Right lobe of liver (tissue), 6 donors: Measurements from ENCODE around the gene ARSB. TPM values are rescaled to one million over a fixed set of nuclear protein-coding genes. Genes with fewer than 3 reads are reported as not detected.

Source experiments
- ATAC-seq, 4 donors: fragments of 200-7000 bp; cut with Tn5 transposase; one replicate each; pipeline ENCODE4 v1.9.1; 2020; ENCODE audit warnings: mild to moderate bottlenecking in 4 of 4, moderate library complexity in 4 of 4
- DNase-seq, 3 donors: peaks; one replicate each; pipeline ENCODE4 v3.0.0-alpha.2; 2020
- H3K27ac ChIP-seq, 3 donors: fragments of 200-600 bp; one replicate each; pipeline ENCODE4 v1.8.0; 2022
- H3K27me3 ChIP-seq, 2 donors: fragments of 200-600 bp; one replicate each; pipeline ENCODE4 v1.8.0; 2022
- H3K36me3 ChIP-seq, 4 donors: fragments of 200-600 bp; sonication (generic) in 1 of 4; one replicate each; pipeline versions ENCODE4 v1.5.1 to v1.8.0; 2017 to 2022; ENCODE audit warnings: control low read depth in 1 of 4
- H3K4me1 ChIP-seq, 4 donors: fragments of 200-600 bp; sonication (generic) in 1 of 4; one replicate each; pipeline versions ENCODE4 v1.5.1 to v1.8.0; 2017 to 2022; ENCODE audit warnings: control low read depth in 1 of 4
- H3K4me3 ChIP-seq, 3 donors: fragments of 200-600 bp; one replicate each; pipeline ENCODE4 v1.8.0; 2022
- H3K9me3 ChIP-seq, 4 donors: fragments of 200-600 bp; sonication (generic) in 1 of 4; one replicate each; pipeline versions ENCODE4 v1.5.1 to v1.8.0; 2017 to 2022; ENCODE audit warnings: control low read depth in 1 of 4
- CTCF ChIP-seq, 4 donors: fragments of 200-600 bp in 3 of 4; fragments of 450-650 bp in 1 of 4; IDR thresholded peaks; one replicate each; pipeline versions ENCODE4 v1.5.1 to v1.8.0; 2016 to 2022; ENCODE audit warnings: antibody characterized with exemption in 4 of 4, mild to moderate bottlenecking in 2 of 4
- POLR2A ChIP-seq: fragments of 450-650 bp; IDR thresholded peaks from one replicate; pipeline ENCODE4 v1.6.1; 2017; ENCODE audit warnings: antibody characterized with exemption, mild to moderate bottlenecking
- WGBS: methylation state at CpG from one replicate; pipeline ENCODE4 v1.1.6; 2018; ENCODE audit warnings: low coverage, low lambda C conversion rate; ENCODE audit not compliant: insufficient coverage; ENCODE audit errors: missing lambda C conversion rate; 5-methylcytosine and 5-hydroxymethylcytosine counted together
- intact Hi-C, 2 donors: fragments of 100-400 bp; cut with DNase I; formaldehyde crosslinking; loops; one replicate each; pipeline versions ENCODE4 v1.11.2 to v1.14.1; 2022
- total RNA-seq, 6 experiments: library from RNA; depleted of rRNA in 2 of 6; stranded (reverse); fragments of >200 nt in 2 of 6; fragmentation: NEBNext Ultra II Directional in 3 of 6; extraction: Animal tissue kit (Norgen Biotek cat#: 25700) in 3 of 6; gene quantifications; one replicate each; pipeline versions ENCODE4 v1.1.0 to v1.2.4, GENCODE V29; 2016 to 2023
- donor health status: DM: no; HTN: yes; CAD: no.
- donor health status: DM: no; HTN: no; CAD: no.
- donor health status: DM: no; HTN: no; CAD: no.
- donor health status: DM: no; HTN: yes; CAD: no.
- donor health status: DM: no; HTN: yes; CAD: no.

ARSB gene
- total RNA-seq, 6 experiments from 2014 or later = 5.0 to 11.7 (median 8.7) TPM

GRCh38 chr5:78783434-78784130 lies 201.5 kb downstream of the ARSB start:
- TF ChIP-seq CTCF (IDR thresholded peaks at IDR 0.05) = no peak
- no peak for TF ChIP-seq POLR2A
- 74% methylated on average over 2 of the region's 2 CpGs for WGBS
- Histone ChIP-seq H3K4me3 (no peak overlapping the region), H3K27me3 (no peaks in the 10 kb centered on the region), H3K4me1 (no peaks in the 10 kb centered on the region), H3K9me3 (no peaks in the 10 kb centered on the region), H3K36me3 (no peaks in the 10 kb centered on the region), H3K27ac (no peak overlapping the region)
- ATAC-seq (no peak), DNase-seq (no peak)
- intact Hi-C loops = no loop called here

- 100% methylated on average over 1 of the region's 1 CpG for WGBS
Observed at GRCh38 chr5:78782728-78783127, 202.4 kb downstream of the ARSB start.

GRCh38 chr5:78781611-78782286 lies 203.4 kb downstream of the ARSB start:
- Histone ChIP-seq H3K4me3 (no peak overlapping the region), H3K9me3 (no peaks in the 10 kb centered on the region), H3K36me3 (no peaks in the 10 kb centered on the region), H3K4me1 (no peaks in the 10 kb centered on the region), H3K27me3 (no peaks in the 10 kb centered on the region), H3K27ac (no peak overlapping the region)
- ATAC-seq = no peak
- 92% methylated on average over 6 of the region's 7 CpGs for WGBS
- intact Hi-C loops = no loop called here
- TF ChIP-seq CTCF (IDR thresholded peaks at IDR 0.05) (no peak), POLR2A (no peak)
- DNase-seq = no peak

More at GRCh38 chr5:78782728-78783127, 202.4 kb downstream of the ARSB start:
- no peaks in the 10 kb centered on the region for H3K9me3 ChIP-seq
- H3K27me3 ChIP-seq = no peaks in the 10 kb centered on the region
- H3K4me1 ChIP-seq = no peaks in the 10 kb centered on the region
- no peak overlapping the region for H3K27ac ChIP-seq
- DNase-seq (no peak), ATAC-seq (no peak)
- intact Hi-C loops = no loop called here
- TF ChIP-seq CTCF (IDR thresholded peaks at IDR 0.05) (no peak), POLR2A (no peak)
- no peak overlapping the region for H3K4me3 ChIP-seq
- no peaks in the 10 kb centered on the region for H3K36me3 ChIP-seq

GRCh38 chr5:78779771-78780616 lies 205.1 kb downstream of the ARSB start:
- H3K27ac ChIP-seq = no peak overlapping the region
- no peak for TF ChIP-seq CTCF (IDR thresholded peaks at IDR 0.05)
- TF ChIP-seq POLR2A = no peak
- no peak overlapping the region for H3K4me3 ChIP-seq
- intact Hi-C loops = no loop called here
- no peaks in the 10 kb centered on the region for H3K27me3 ChIP-seq
- no peak for ATAC-seq
- no peaks in the 10 kb centered on the region for H3K36me3 ChIP-seq
- H3K4me1 ChIP-seq = no peaks in the 10 kb centered on the region
- H3K9me3 ChIP-seq = no peaks in the 10 kb centered on the region
- no peak for DNase-seq
- 81% methylated on average over 6 of the region's 12 CpGs for WGBS
